AG09319 (cell line): ENCODE results near the gene COG5.

ENCODE experiments used
- DNase-seq: peaks from one replicate; pipeline ENCODE4 v3.0.0-alpha.2; 2010; ENCODE audit warnings: low read depth; ENCODE audit errors: extremely low read depth
- TF ChIP-seq, protein P1 (sequence below): IDR thresholded peaks from 2 replicates; pipeline ENCODE4 v1.5.1; 2011; ENCODE audit warnings: low read depth, mild to moderate bottlenecking, inconsistent platforms, low read length, moderate library complexity

The COG5 gene

DNA sequence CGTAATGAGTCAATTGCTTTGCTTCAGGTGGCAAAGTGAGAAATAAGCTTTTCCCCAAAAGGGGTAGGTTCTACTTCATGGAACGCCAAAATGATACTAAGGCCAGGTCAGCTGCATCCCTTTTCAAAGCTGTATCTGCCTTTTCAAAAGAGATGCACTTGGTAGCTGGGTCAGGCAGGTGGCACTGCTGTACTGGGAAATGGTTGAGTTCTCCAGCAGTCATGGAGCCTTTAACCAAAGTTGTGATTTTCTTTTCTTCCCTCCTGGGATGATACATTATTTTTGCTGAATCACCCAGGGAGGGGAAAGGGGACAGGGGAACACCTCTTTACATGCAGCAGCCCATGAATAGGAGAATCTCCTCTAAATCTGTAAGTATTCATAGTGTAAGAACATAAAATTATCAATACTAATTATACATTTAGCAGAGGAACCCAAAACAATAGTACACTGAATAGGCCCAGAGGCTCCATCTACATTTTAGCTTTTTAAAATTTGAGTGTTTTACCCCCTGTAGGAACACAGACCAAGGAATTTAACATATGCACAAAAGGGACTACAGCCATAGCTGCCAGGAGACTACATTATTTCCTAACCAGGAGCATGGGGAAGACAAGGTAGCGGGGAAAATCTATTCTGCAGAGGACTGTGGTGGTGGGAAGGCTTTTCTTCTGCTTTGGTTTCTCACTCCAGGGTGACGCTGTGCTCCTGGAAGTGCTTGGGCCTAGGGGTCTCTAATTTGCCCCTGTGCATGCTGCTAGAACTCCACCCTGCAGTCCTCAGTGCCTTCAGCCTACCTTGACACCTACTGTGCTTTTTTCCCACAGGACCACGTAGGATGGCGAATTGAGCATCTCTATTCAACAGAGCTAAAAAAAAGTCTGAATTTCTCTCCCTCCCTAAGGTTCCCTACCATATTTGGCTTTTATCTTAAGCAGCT lies 100.3 kb downstream of the COG5 start:
- DNase-seq: peak; percentile 56
- TF ChIP-seq, protein P1, sequence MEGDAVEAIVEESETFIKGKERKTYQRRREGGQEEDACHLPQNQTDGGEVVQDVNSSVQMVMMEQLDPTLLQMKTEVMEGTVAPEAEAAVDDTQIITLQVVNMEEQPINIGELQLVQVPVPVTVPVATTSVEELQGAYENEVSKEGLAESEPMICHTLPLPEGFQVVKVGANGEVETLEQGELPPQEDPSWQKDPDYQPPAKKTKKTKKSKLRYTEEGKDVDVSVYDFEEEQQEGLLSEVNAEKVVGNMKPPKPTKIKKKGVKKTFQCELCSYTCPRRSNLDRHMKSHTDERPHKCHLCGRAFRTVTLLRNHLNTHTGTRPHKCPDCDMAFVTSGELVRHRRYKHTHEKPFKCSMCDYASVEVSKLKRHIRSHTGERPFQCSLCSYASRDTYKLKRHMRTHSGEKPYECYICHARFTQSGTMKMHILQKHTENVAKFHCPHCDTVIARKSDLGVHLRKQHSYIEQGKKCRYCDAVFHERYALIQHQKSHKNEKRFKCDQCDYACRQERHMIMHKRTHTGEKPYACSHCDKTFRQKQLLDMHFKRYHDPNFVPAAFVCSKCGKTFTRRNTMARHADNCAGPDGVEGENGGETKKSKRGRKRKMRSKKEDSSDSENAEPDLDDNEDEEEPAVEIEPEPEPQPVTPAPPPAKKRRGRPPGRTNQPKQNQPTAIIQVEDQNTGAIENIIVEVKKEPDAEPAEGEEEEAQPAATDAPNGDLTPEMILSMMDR: peak; percentile 93

DNA sequence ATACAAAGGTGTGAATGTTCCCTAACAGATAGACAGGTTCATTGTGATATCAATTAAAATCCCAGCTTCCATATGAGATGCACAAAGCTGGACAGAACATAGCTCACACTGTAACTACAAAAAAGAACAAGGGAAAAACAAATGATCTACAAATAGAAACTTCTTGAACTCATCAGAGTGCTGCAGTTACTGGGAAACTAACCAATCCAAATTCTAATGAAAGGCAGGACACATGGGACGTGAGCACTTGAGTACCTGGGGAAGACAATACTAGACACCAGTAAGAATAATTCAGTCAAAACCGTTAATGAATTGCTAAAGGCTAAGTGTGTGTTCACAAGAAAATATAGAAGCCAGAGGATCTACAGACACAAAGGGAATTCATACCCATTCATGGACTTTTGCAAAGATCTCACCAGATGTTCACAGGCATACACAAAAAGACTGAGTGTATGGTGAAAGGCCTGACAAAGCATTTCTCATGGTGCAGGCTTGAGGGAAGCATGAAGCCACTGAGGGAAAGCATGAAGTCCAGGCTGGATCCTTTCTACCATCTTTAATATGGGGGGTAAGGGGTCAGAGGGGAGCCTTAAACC lies 101.7 kb downstream of the COG5 start:
- TF ChIP-seq, protein P1: no peak

DNA sequence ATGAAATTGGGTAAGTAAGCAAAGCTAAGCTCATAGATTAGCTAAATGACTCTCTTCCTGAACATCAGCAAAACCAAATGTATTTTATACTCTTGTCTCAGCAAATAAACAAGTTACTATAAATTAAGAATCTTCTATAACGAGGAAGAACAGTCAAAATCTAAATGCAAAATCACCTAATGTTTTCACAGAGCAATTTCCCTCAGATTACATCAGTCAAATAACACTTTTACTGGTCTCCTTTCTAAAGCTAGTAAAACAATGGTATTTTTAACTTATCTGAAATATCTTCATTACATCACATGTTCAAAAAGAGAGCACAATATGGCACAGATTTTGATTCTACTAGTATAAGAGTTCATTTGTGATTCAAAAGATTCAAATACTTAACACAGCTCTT lies 110.3 kb downstream of the COG5 start:
- TF ChIP-seq, protein P1: no peak

More for the DNA sequence above, 101.7 kb downstream of the COG5 start:
- DNase-seq: no peak

DNA sequence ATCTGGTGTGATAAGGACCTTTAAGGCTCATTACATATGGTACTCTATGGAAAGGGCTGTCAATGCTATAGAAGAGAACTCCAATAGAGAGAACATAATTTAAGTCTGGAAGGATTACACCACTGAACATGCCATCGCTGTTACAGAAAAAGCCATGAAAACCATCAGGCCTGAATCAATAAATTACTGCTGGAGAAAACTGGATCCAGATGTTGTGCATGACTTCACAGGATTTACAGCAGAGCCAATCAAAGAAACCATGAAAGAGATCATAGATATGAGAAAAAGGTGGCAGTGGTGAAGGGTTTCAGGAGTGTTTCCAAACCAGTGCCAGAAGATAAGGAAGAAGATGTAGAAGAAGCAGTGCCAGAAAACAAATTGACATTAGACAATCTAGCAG lies 112.8 kb downstream of the COG5 start:
- DNase-seq: no peak
- TF ChIP-seq, protein P1: no peak

More for the DNA sequence above, 110.3 kb downstream of the COG5 start:
- DNase-seq: no peak

DNA sequence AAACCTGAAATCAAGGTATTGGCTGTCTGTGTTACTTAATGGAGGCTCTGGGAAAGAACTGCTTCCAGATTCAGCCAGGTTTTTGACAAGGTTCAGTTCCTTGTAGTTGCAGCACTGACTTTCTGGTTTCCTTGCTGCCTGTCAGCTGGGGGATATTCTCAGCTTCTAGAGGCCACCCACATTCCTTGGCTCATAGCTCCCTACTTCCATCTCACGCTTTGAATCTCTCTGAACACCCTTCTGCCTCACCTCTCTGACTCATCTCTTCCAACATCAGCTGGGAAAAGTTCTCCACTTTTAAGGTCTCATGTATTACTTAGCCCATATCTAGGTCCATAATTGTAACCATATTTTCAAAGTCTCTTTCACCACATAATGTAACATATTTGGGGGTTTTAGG lies 116.7 kb downstream of the COG5 start:
- DNase-seq: no peak
- TF ChIP-seq, protein P1: no peak

DNA sequence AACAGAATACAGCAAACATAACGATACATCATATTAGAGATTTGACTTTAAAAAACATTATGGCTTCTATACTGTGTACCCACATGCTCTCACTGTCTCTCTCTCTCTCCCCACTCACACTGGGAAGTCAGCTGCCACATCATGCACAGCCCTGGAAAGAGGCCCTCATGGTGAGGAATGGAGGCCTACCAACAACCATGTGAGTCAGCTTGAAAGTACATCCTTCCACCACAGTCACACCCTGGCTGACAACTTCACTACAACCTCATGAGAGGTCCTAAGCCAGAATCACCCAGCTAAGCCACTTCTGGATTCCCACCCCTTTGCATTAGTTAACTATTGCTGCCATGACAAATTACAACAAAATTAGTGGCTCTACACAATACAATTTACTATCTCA lies 117.2 kb downstream of the COG5 start:
- TF ChIP-seq, protein P1: no peak
- no peak for DNase-seq

DNA sequence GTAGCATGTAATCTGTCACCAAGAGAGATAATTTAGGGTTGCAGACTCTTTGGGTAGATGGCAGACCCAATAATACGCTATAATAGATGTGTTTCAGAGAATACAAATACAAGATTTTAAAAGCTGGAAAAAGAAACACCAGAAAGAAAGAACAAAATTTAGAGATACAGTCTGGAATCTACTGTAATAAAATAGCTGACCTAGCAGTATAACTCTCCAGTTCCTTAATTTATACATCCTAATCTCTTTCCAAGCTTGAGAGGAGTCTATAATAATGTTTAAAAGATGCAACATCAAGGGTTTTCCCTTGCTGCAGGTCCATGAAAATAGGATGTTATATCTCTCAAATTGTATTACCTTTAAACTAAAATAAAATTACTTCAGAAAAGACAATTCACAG lies 121.0 kb downstream of the COG5 start:
- TF ChIP-seq, protein P1: no peak
- no peak for DNase-seq
